ENCODE measurements around the gene TBCEL. TPM values are rescaled to one million over a fixed set of nuclear protein-coding genes. Genes with fewer than 3 reads are reported as not detected.

Gene TBCEL
- total RNA-seq, 2 donors from 2014 or later = 15.2 to 15.9 TPM

GRCh38 chr11:121057922-121058321, 34.0 kb downstream of the TBCEL start:
- DNase-seq (ENCODE audit: low spot score) (no peak), ATAC-seq (peak; percentile 73 to 94)
- H3K9me3 Mint-ChIP-seq = no peaks in the 10 kb centered on the region
- H3K36me3 Mint-ChIP-seq = peaks cover 10% of the 10 kb centered on the region
- no peaks in the 10 kb centered on the region for H3K27me3 Mint-ChIP-seq
- H3K4me3 Mint-ChIP-seq = peak overlapping the region; percentile 75
- H3K4me1 Mint-ChIP-seq (ENCODE audit: low read depth in 2 of 2) = peaks cover 13 to 29% of the 10 kb centered on the region in 2 donors
- peak overlapping the region; percentile 64 to 72 for H3K27ac Mint-ChIP-seq

- Mint-ChIP-seq H3K27me3 (no peaks in the 10 kb centered on the region), H3K36me3 (peaks cover 16% of the 10 kb centered on the region), H3K9me3 (no peaks in the 10 kb centered on the region), H3K27ac (no peak overlapping the region), H3K4me3 (peak overlapping the region; percentile 75), H3K4me1 (ENCODE audit: low read depth in 2 of 2) (peaks cover 13 to 29% of the 10 kb centered on the region in 2 donors)
- ATAC-seq = no peak
- no peak for DNase-seq (ENCODE audit: low spot score)
Observed at GRCh38 chr11:121058941-121059340, 35.0 kb downstream of the TBCEL start.

GRCh38 chr11:121059605-121060004, 35.7 kb downstream of the TBCEL start:
- H3K27ac Mint-ChIP-seq = peak overlapping the region; percentile 26 to 80
- DNase-seq (ENCODE audit: low spot score) = no peak
- peaks cover 11 to 24% of the 10 kb centered on the region in 2 donors for H3K4me1 Mint-ChIP-seq (ENCODE audit: low read depth in 2 of 2)
- peak; percentile 75 to 86 for ATAC-seq
- H3K4me3 Mint-ChIP-seq = peak overlapping the region; percentile 41
- no peaks in the 10 kb centered on the region for H3K9me3 Mint-ChIP-seq
- H3K27me3 Mint-ChIP-seq = no peaks in the 10 kb centered on the region
- peaks cover 11% of the 10 kb centered on the region for H3K36me3 Mint-ChIP-seq

- Mint-ChIP-seq H3K36me3 (peaks cover 10% of the 10 kb centered on the region), H3K4me1 (ENCODE audit: low read depth in 2 of 2) (peaks cover 9 to 10% of the 10 kb centered on the region in 2 donors), H3K4me3 (no peak overlapping the region), H3K27ac (no peak overlapping the region), H3K9me3 (no peaks in the 10 kb centered on the region), H3K27me3 (no peaks in the 10 kb centered on the region)
- ATAC-seq (no peak), DNase-seq (ENCODE audit: low spot score) (no peak)
Observed at GRCh38 chr11:121063728-121064127, 39.8 kb downstream of the TBCEL start.

- Mint-ChIP-seq H3K4me3 (no peak overlapping the region), H3K4me1 (ENCODE audit: low read depth in 2 of 2) (peaks cover 0 to 4% of the 10 kb centered on the region in 2 donors), H3K27me3 (no peaks in the 10 kb centered on the region), H3K36me3 (peaks cover 22% of the 10 kb centered on the region), H3K9me3 (no peaks in the 10 kb centered on the region), H3K27ac (no peak overlapping the region)
- DNase-seq (ENCODE audit: low spot score) = no peak
- ATAC-seq = no peak
Observed at GRCh38 chr11:121066623-121067022, 42.7 kb downstream of the TBCEL start.

- ATAC-seq = no peak
- H3K4me3 Mint-ChIP-seq = no peak overlapping the region
Observed at GRCh38 chr11:121067026-121067425, 43.1 kb downstream of the TBCEL start.

GRCh38 chr11:121067453-121067852, 43.6 kb downstream of the TBCEL start:
- H3K27ac Mint-ChIP-seq = no peak overlapping the region
- no peak overlapping the region for H3K4me3 Mint-ChIP-seq
- no peak for DNase-seq (ENCODE audit: low spot score)
- H3K36me3 Mint-ChIP-seq = peaks cover 22% of the 10 kb centered on the region
- H3K4me1 Mint-ChIP-seq (ENCODE audit: low read depth in 2 of 2) = peaks cover 0 to 4% of the 10 kb centered on the region in 2 donors
- H3K27me3 Mint-ChIP-seq = no peaks in the 10 kb centered on the region
- no peaks in the 10 kb centered on the region for H3K9me3 Mint-ChIP-seq
- no peak for ATAC-seq

More at GRCh38 chr11:121067026-121067425, 43.1 kb downstream of the TBCEL start:
- no peaks in the 10 kb centered on the region for H3K9me3 Mint-ChIP-seq
- H3K4me1 Mint-ChIP-seq (ENCODE audit: low read depth in 2 of 2) = peaks cover 0 to 4% of the 10 kb centered on the region in 2 donors
- no peak overlapping the region for H3K27ac Mint-ChIP-seq
- no peaks in the 10 kb centered on the region for H3K27me3 Mint-ChIP-seq
- H3K36me3 Mint-ChIP-seq = peaks cover 22% of the 10 kb centered on the region
- DNase-seq (ENCODE audit: low spot score) = no peak

- Mint-ChIP-seq H3K27me3 (no peaks in the 10 kb centered on the region), H3K27ac (no peak overlapping the region), H3K9me3 (no peaks in the 10 kb centered on the region), H3K4me3 (no peak overlapping the region), H3K4me1 (ENCODE audit: low read depth in 2 of 2) (peaks cover 0 to 4% of the 10 kb centered on the region in 2 donors), H3K36me3 (peaks cover 22% of the 10 kb centered on the region)
- ATAC-seq (no peak), DNase-seq (ENCODE audit: low spot score) (no peak)
Observed at GRCh38 chr11:121067962-121068647, 44.2 kb downstream of the TBCEL start.

GRCh38 chr11:121068787-121069186, 44.9 kb downstream of the TBCEL start:
- DNase-seq (ENCODE audit: low spot score) (no peak), ATAC-seq (no peak)
- H3K9me3 Mint-ChIP-seq = no peaks in the 10 kb centered on the region
- H3K4me3 Mint-ChIP-seq = no peak overlapping the region
- H3K27ac Mint-ChIP-seq = no peak overlapping the region
- H3K36me3 Mint-ChIP-seq = peaks cover 16% of the 10 kb centered on the region
- peaks cover 0 to 4% of the 10 kb centered on the region in 2 donors for H3K4me1 Mint-ChIP-seq (ENCODE audit: low read depth in 2 of 2)
- no peaks in the 10 kb centered on the region for H3K27me3 Mint-ChIP-seq

DNA sequence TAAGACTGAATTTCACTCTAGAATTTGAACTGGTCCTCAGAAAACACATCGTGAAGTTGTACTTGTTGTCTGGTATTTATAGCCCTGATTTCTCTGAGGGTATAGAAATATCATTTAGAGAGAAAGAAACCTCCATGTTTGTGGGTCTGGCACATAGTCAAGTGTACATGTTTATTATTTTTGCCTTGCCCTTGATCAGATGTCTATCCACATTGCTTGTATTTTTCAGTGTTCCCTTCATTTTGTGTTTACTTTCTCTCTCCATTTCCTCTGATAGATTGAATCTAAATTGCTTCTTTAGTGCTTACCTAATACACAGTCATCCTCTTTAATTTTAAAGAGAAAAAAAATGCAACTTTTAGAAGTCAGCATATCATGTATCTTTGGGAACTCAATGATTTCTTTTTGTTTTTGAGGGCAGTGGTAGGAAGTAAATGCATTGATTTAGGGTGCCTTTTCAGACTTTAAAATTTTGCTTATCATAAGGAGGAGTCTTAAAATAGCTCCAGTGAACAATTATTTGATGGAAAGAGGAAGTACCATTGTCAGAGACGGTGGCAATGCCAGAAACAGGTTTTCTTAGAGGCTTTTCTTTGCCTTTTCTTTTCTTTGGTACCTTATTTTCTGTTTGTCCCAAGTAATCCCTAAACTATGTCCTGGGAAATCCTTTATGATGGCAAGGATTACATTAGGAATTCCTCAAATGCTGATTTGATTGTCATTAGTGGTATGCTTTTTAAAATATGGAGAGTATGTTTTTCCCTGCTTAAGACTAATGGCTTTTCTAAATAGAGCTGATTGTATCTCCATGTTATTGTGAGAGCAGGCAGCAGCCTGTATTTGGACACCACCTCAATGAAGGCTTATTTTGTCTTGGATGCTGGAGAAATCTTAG, 47.3 kb downstream of the TBCEL start:
- no peak overlapping the region for H3K4me3 Mint-ChIP-seq
- DNase-seq (ENCODE audit: low spot score) = no peak
- peaks cover 18% of the 10 kb centered on the region for H3K36me3 Mint-ChIP-seq
- H3K9me3 Mint-ChIP-seq = no peaks in the 10 kb centered on the region
- H3K27ac Mint-ChIP-seq = no peak overlapping the region
- no peak for ATAC-seq
- no peaks in the 10 kb centered on the region for H3K27me3 Mint-ChIP-seq
- H3K4me1 Mint-ChIP-seq (ENCODE audit: low read depth in 2 of 2) = peaks cover 0 to 4% of the 10 kb centered on the region in 2 donors

DNA sequence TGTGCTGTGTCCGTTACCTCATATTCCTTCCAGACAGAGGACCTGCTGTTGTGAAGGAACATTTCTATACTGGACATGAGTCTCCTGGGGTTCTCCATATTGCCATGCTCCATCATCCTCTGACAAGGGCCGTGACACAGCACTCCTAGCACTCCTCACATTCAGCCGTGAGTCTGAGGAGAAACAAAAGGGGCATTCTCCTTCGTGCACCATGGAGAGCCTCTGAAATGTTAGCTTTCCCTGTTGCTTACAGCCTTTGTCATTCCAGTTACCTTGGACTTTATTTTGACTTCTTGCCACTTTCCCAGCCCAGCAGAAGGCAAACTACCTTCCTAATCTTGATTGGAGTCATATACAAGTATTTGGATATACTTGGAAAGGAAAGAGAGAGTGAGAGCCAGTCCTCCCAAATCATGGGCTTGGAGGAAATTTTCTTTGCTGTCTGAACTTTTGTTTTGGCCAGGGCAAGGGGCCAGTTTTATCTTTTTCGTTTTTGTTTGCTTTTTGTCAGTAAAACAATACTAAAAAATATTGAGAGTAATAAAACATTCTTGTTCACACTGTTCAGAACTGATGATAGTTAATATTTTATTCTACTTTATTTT, 48.0 kb downstream of the TBCEL start:
- no peak overlapping the region for H3K27ac Mint-ChIP-seq
- peaks cover 0 to 4% of the 10 kb centered on the region in 2 donors for H3K4me1 Mint-ChIP-seq (ENCODE audit: low read depth in 2 of 2)
- no peak overlapping the region for H3K4me3 Mint-ChIP-seq
- ATAC-seq (no peak), DNase-seq (ENCODE audit: low spot score) (no peak)
- H3K9me3 Mint-ChIP-seq = no peaks in the 10 kb centered on the region
- peaks cover 18% of the 10 kb centered on the region for H3K36me3 Mint-ChIP-seq
- no peaks in the 10 kb centered on the region for H3K27me3 Mint-ChIP-seq

DNA sequence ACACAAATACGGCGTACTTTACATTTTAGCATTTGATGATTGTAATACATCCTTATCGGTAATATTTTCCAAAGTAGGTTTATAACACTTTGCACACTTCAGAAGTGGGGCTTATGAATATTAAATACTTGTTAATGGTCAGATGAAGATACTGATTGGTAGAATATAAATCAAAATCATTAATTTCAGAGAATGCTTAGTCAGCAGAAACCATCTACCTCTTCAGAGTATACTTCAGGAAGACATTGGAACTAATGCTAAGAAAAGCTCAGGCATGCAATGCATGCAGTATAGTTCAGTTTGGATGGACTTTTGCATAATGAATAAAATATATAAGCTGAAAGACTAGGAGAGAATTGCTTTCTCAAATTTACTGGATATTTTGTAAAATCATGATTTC, 57.4 kb downstream of the TBCEL start:
- Mint-ChIP-seq H3K4me3 (no peak overlapping the region), H3K9me3 (no peaks in the 10 kb centered on the region), H3K4me1 (ENCODE audit: low read depth in 2 of 2) (no peaks in the 10 kb centered on the region), H3K36me3 (peaks cover 6% of the 10 kb centered on the region), H3K27ac (no peak overlapping the region), H3K27me3 (no peaks in the 10 kb centered on the region)
- DNase-seq (ENCODE audit: low spot score) (no peak), ATAC-seq (no peak)

DNA sequence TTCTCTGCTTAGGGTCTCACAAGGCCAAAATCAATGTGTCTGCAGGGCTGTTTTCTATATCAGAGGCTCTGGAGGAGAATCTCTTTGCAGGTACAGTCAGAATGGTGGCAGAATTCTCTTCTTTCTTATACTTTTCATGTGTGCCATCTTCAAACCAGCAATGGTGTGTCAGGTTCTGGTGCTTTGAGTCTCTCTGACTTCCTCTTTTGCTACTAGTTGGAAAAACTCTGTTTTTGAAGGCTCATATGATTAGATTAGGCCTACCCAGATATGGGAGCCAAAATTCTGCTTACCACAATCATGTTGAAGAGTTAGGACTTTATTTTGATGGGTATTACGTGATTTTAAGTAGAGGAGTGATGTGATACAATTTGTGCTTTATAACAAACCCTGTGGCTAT, 58.3 kb downstream of the TBCEL start:
- Mint-ChIP-seq H3K9me3 (no peaks in the 10 kb centered on the region), H3K4me1 (ENCODE audit: low read depth in 2 of 2) (no peaks in the 10 kb centered on the region), H3K27me3 (no peaks in the 10 kb centered on the region), H3K27ac (no peak overlapping the region), H3K4me3 (no peak overlapping the region), H3K36me3 (peaks cover 8% of the 10 kb centered on the region)
- DNase-seq (ENCODE audit: low spot score) = no peak
- no peak for ATAC-seq

- no peak for DNase-seq (ENCODE audit: low spot score)
- Mint-ChIP-seq H3K27me3 (no peaks in the 10 kb centered on the region), H3K27ac (no peak overlapping the region), H3K4me1 (ENCODE audit: low read depth in 2 of 2) (no peaks in the 10 kb centered on the region), H3K4me3 (no peak overlapping the region), H3K9me3 (no peaks in the 10 kb centered on the region), H3K36me3 (peaks cover 8% of the 10 kb centered on the region)
- ATAC-seq = no peak
Observed at GRCh38 chr11:121082670-121083069, 58.8 kb downstream of the TBCEL start.

Measured in natural killer cell treated with Interleukin-12 subunit alpha and Interleukin-12 subunit beta and Interleukin-15 and Interleukin-18, amount 100 ng/mL, for 72 hours (primary cell).